ENCODE data around the gene ERGIC1.

The ERGIC1 gene

GRCh38 chr5:172866802-172867748 lies 33.0 kb downstream of the ERGIC1 start:
- TF ChIP-seq CTCF (conservative IDR thresholded peaks at IDR 0.05; ENCODE audit: low read depth, low read length) = no peak
- H3K4me3 ChIP-seq (ENCODE audit: low read depth, low read length) = no peak overlapping the region
- no peak for DNase-seq (ENCODE audit: low read depth)

- no peak for TF ChIP-seq CTCF (conservative IDR thresholded peaks at IDR 0.05; ENCODE audit: low read depth, low read length)
- DNase-seq (ENCODE audit: low read depth) = no peak
- H3K4me3 ChIP-seq (ENCODE audit: low read depth, low read length) = no peak overlapping the region
Observed at GRCh38 chr5:172867761-172868435, 33.8 kb downstream of the ERGIC1 start.

- no peak overlapping the region for H3K4me3 ChIP-seq (ENCODE audit: low read depth, low read length)
- no peak for TF ChIP-seq CTCF (conservative IDR thresholded peaks at IDR 0.05; ENCODE audit: low read depth, low read length)
- DNase-seq (ENCODE audit: low read depth) = peak; percentile 63
Observed at GRCh38 chr5:172868436-172868923, 34.4 kb downstream of the ERGIC1 start.

- peak; percentile 92 for DNase-seq (ENCODE audit: low read depth)
- H3K4me3 ChIP-seq (ENCODE audit: low read depth, low read length) = no peak overlapping the region
- TF ChIP-seq CTCF (conservative IDR thresholded peaks at IDR 0.05; ENCODE audit: low read depth, low read length) = peak; percentile 60
Observed at GRCh38 chr5:172868924-172869591, 35.0 kb downstream of the ERGIC1 start.

- no peak overlapping the region for H3K4me3 ChIP-seq (ENCODE audit: low read depth, low read length)
- DNase-seq (ENCODE audit: low read depth) = peak; percentile 38
- TF ChIP-seq CTCF (conservative IDR thresholded peaks at IDR 0.05; ENCODE audit: low read depth, low read length) = no peak
Observed at GRCh38 chr5:172869691-172870090, 35.6 kb downstream of the ERGIC1 start.

GRCh38 chr5:172870291-172870714 lies 36.3 kb downstream of the ERGIC1 start:
- no peak overlapping the region for H3K4me3 ChIP-seq (ENCODE audit: low read depth, low read length)
- peak; percentile 94 for DNase-seq (ENCODE audit: low read depth)
- TF ChIP-seq CTCF (conservative IDR thresholded peaks at IDR 0.05; ENCODE audit: low read depth, low read length) = no peak

All from choroid plexus epithelial cell (primary cell).